ENCODE measurements around the gene ATOH1. TPM values are rescaled to one million over a fixed set of nuclear protein-coding genes. Genes with fewer than 3 reads are reported as not detected.

ATOH1 gene
- total and polyA plus RNA-seq, 10 of the 15 experiments (the other 5 are each of a cell fraction or from before 2014, with no cell fraction given) = not detected

- in situ Hi-C loops (cut with MboI) (no loop called here), intact Hi-C loops (cut with micrococcal nuclease; ENCODE audit: unreplicated experiment) (no loop called here)
- Histone ChIP-seq H3K27me3 (replicated peaks in 1 of 2; ENCODE audit: control insufficient read depth in 2 of 2, insufficient read depth in 2 of 2, low read length in 1 of 2) (no peaks in the 10 kb centered on the region; a peak in 1 of 4 replicates), H3K4me1 (ENCODE audit: control insufficient read depth, insufficient read depth, low read length) (no peaks in the 10 kb centered on the region), H2AFZ (ENCODE audit: control insufficient read depth, low read depth, low read length) (no peak overlapping the region), H4K20me1 (ENCODE audit: control insufficient read depth, insufficient read depth) (no peaks in the 10 kb centered on the region), H3K4me3 (no peak overlapping the region), H3K36me3 (ENCODE audit: control insufficient read depth in 2 of 2, insufficient read depth in 2 of 2, low read length in 1 of 2) (no peaks in the 10 kb centered on the region), H3K79me2 (ENCODE audit: control insufficient read depth, insufficient read depth, low read length) (no peaks in the 10 kb centered on the region), H3K9me3 (replicated peaks; ENCODE audit: control insufficient read depth, insufficient read depth, low read length) (no peaks in the 10 kb centered on the region), H3K9ac (ENCODE audit: control insufficient read depth, insufficient read depth, low read length) (no peak overlapping the region), H3K27ac (ENCODE audit: control insufficient read depth, insufficient read depth) (no peak overlapping the region), H3K4me2 (ENCODE audit: control insufficient read depth, insufficient read depth) (no peak overlapping the region)
- FAIRE-seq (no peak), DNase-seq (ENCODE audit: low read depth, low spot score) (no peak), ATAC-seq (no peak)
- 11% methylated on average over 3 of the region's 3 CpGs for WGBS (ENCODE audit: insufficient coverage, insufficient replicate concordance, low lambda C conversion rate, missing lambda C conversion rate)
- ChIA-PET SMC1A (ENCODE audit: uncharacterized antibody, unreplicated experiment) (interaction anchor here (0.5 to 1.5 kb wide), 2 partner anchors 43 to 321 kb away, joined by 3 to 4 read pairs; no protein-coding TSS in a partner anchor), RAD21 (ENCODE audit: unreplicated experiment) (interaction anchor here (0.9 kb wide), 1 partner anchor 23 kb away, joined by 4 read pairs; no protein-coding TSS in a partner anchor), POLR2A (no interaction called here), CTCF (no interaction called here)
- BruUV-seq (replicated peaks) = no TSS peak
- TF ChIP-seq BACH1 (IDR thresholded peaks at IDR 0.05; ENCODE audit: borderline replicate concordance) (no peak), IKZF1 (conservative IDR thresholded peaks at IDR 0.05) (no peak), ZNF274 (IDR thresholded peaks at IDR 0.05; ENCODE audit: insufficient read depth, insufficient read length) (no peak), YY1 (IDR thresholded peaks at IDR 0.05; ENCODE audit: low read depth, low read length) (no peak), ZNF384 (IDR thresholded peaks at IDR 0.05; ENCODE audit: borderline replicate concordance, low read depth, low read length) (no peak), CBX3 (IDR thresholded peaks at IDR 0.05; ENCODE audit: borderline replicate concordance, low read depth) (no peak), MLLT1 (IDR thresholded peaks at IDR 0.05) (no peak), BHLHE40 (IDR thresholded peaks at IDR 0.05; ENCODE audit: borderline replicate concordance in 1 of 2, low read depth in 2 of 2, low read length in 1 of 2) (no peak), NFYA (IDR thresholded peaks at IDR 0.05; ENCODE audit: borderline replicate concordance, low read depth, low read length) (no peak), FOXK2 (IDR thresholded peaks at IDR 0.05) (no peak), MAX (IDR thresholded peaks at IDR 0.05; ENCODE audit: low read depth, low read length) (no peak), USF2 (IDR thresholded peaks at IDR 0.05; ENCODE audit: borderline replicate concordance, low read depth, low read length) (no peak), CHD1 (IDR thresholded peaks at IDR 0.05; ENCODE audit: low read depth, low read length) (no peak), CEBPZ (IDR thresholded peaks at IDR 0.05; ENCODE audit: low read depth, low read length) (no peak), ZNF217 (IDR thresholded peaks at IDR 0.05) (no peak)
- TF ChIP-seq, protein P1, sequence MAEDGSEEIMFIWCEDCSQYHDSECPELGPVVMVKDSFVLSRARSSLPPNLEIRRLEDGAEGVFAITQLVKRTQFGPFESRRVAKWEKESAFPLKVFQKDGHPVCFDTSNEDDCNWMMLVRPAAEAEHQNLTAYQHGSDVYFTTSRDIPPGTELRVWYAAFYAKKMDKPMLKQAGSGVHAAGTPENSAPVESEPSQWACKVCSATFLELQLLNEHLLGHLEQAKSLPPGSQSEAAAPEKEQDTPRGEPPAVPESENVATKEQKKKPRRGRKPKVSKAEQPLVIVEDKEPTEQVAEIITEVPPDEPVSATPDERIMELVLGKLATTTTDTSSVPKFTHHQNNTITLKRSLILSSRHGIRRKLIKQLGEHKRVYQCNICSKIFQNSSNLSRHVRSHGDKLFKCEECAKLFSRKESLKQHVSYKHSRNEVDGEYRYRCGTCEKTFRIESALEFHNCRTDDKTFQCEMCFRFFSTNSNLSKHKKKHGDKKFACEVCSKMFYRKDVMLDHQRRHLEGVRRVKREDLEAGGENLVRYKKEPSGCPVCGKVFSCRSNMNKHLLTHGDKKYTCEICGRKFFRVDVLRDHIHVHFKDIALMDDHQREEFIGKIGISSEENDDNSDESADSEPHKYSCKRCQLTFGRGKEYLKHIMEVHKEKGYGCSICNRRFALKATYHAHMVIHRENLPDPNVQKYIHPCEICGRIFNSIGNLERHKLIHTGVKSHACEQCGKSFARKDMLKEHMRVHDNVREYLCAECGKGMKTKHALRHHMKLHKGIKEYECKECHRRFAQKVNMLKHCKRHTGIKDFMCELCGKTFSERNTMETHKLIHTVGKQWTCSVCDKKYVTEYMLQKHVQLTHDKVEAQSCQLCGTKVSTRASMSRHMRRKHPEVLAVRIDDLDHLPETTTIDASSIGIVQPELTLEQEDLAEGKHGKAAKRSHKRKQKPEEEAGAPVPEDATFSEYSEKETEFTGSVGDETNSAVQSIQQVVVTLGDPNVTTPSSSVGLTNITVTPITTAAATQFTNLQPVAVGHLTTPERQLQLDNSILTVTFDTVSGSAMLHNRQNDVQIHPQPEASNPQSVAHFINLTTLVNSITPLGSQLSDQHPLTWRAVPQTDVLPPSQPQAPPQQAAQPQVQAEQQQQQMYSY (CRISPR knock-in tag; IDR thresholded peaks at IDR 0.05) = no peak
These were observed 14.4 kb upstream of the ATOH1 start for GRCh38 chr4:93814141-93814540.

Data from GM12878 (cell line).